HL-60 (cell line): ENCODE measurements around the gene CTCF.

Source experiments
- DNase-seq, 2 experiments: peaks; one replicate each; pipeline ENCODE4 v3.0.0-alpha.2; 2010 to 2020; ENCODE audit warnings: low read depth in 1 of 2, low spot score in 1 of 2
- H3K27ac ChIP-seq: fragments of 250-450 bp; sonication (Bioruptor Pico); replicated peaks from 2 replicates; pipeline ENCODE4 v1.5.1; 2020; ENCODE audit warnings: mild to moderate bottlenecking, moderate library complexity
- H3K27me3 ChIP-seq: fragments of 250-450 bp; sonication (Bioruptor Pico); 2 replicates; pipeline ENCODE4 v1.5.1; 2021; ENCODE audit warnings: mild to moderate bottlenecking, moderate library complexity; ENCODE audit not compliant: insufficient read depth, poor library complexity, severe bottlenecking
- H3K4me3 ChIP-seq: replicated peaks from 2 replicates; pipeline ENCODE4 v1.5.1; 2011; ENCODE audit warnings: mild to moderate bottlenecking, control low read depth, low read length; ENCODE audit not compliant: insufficient read depth
- GABPA ChIP-seq: IDR thresholded peaks from 2 replicates; pipeline ENCODE4 v1.6.1; 2012; ENCODE audit warnings: low read depth
- POLR2AphosphoS5 ChIP-seq: IDR thresholded peaks from 2 replicates; pipeline ENCODE4 v1.6.1; 2012; ENCODE audit warnings: low read depth
- SPI1 ChIP-seq: IDR thresholded peaks from 2 replicates; pipeline ENCODE4 v1.6.1; 2012; ENCODE audit warnings: low read depth, mild to moderate bottlenecking, borderline replicate concordance
- TF ChIP-seq, protein P1 (sequence below): IDR thresholded peaks from 2 replicates; pipeline ENCODE4 v1.6.1; 2012; ENCODE audit warnings: low read depth; ENCODE audit not compliant: insufficient replicate concordance
- TF ChIP-seq, protein P2 (sequence below): IDR thresholded peaks from one replicate; pipeline ENCODE4 v1.5.1; 2011; ENCODE audit warnings: low read length, control low read depth, inconsistent platforms; ENCODE audit not compliant: insufficient read depth

CTCF gene

DNA sequence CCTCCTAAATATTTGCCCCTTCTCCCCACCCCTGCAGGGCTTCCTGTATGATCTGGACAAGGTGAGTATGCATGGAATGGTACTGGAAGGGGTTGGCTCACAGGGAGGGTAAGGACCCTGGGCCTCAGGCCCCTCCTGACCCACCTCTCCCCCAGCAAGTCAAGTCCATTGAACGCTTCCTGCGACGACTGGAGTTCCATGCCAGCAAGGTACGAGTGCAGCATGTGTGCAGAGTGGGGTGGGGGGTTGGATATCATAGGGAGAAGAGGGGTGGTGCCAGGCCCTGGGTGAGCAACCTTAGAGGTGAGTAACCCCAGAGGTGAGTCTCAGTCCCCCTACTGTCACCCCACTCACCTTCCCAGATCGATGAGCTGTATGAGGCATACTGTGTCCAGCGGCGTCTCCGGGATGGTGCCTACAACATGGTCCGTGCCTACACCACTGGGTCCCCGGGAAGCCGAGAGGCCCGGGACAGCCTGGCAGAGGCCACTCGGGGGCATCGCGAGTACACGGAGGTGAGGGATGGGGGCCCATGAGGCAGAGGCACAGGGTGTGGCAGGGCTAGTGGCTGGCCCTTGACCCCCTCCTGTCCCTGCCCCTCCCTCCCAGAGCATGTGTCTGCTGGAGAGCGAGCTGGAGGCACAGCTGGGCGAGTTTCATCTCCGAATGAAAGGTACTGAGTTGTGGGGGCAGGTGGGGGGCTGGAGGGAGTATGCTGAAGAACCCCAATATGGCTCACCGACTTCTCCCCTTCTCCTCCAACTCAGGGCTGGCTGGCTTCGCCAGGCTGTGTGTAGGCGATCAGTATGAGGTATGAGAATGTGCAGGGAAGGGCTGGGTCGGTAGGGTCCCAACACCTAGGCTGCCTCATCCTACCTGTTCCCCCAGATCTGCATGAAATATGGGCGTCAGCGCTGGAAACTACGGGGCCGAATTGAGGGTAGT is 22.4 kb upstream of the CTCF start:
- no peak for DNase-seq
- no peaks in the 10 kb centered on the region for H3K27me3 ChIP-seq
- no peak overlapping the region for H3K27ac ChIP-seq
- TF ChIP-seq, protein P1, sequence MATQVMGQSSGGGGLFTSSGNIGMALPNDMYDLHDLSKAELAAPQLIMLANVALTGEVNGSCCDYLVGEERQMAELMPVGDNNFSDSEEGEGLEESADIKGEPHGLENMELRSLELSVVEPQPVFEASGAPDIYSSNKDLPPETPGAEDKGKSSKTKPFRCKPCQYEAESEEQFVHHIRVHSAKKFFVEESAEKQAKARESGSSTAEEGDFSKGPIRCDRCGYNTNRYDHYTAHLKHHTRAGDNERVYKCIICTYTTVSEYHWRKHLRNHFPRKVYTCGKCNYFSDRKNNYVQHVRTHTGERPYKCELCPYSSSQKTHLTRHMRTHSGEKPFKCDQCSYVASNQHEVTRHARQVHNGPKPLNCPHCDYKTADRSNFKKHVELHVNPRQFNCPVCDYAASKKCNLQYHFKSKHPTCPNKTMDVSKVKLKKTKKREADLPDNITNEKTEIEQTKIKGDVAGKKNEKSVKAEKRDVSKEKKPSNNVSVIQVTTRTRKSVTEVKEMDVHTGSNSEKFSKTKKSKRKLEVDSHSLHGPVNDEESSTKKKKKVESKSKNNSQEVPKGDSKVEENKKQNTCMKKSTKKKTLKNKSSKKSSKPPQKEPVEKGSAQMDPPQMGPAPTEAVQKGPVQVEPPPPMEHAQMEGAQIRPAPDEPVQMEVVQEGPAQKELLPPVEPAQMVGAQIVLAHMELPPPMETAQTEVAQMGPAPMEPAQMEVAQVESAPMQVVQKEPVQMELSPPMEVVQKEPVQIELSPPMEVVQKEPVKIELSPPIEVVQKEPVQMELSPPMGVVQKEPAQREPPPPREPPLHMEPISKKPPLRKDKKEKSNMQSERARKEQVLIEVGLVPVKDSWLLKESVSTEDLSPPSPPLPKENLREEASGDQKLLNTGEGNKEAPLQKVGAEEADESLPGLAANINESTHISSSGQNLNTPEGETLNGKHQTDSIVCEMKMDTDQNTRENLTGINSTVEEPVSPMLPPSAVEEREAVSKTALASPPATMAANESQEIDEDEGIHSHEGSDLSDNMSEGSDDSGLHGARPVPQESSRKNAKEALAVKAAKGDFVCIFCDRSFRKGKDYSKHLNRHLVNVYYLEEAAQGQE, result no peak
- TF ChIP-seq POLR2AphosphoS5 (no peak), SPI1 (no peak), GABPA (no peak)
- TF ChIP-seq, protein P2, sequence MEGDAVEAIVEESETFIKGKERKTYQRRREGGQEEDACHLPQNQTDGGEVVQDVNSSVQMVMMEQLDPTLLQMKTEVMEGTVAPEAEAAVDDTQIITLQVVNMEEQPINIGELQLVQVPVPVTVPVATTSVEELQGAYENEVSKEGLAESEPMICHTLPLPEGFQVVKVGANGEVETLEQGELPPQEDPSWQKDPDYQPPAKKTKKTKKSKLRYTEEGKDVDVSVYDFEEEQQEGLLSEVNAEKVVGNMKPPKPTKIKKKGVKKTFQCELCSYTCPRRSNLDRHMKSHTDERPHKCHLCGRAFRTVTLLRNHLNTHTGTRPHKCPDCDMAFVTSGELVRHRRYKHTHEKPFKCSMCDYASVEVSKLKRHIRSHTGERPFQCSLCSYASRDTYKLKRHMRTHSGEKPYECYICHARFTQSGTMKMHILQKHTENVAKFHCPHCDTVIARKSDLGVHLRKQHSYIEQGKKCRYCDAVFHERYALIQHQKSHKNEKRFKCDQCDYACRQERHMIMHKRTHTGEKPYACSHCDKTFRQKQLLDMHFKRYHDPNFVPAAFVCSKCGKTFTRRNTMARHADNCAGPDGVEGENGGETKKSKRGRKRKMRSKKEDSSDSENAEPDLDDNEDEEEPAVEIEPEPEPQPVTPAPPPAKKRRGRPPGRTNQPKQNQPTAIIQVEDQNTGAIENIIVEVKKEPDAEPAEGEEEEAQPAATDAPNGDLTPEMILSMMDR, result no peak
- H3K4me3 ChIP-seq, result no peak overlapping the region

DNA sequence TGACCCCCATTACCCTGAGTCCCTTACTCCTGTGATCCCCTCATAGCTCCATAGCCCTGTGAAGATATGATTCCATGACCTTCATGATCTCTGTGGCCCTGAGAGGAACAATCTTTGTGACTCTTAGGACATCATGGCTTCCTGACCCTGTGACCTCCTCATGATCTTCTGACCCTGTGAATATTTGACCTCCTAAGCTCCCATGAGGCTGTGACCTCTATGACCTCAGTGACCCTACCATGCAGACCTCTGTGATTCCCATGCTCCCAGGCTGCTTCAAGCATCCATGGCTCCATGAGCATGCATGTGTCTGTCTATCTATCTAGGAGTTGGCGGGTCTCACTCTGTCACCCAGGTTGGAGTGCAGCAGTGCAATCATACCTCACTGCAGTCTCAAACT is 21.6 kb upstream of the CTCF start:
- DNase-seq, result no peak
- Histone ChIP-seq H3K27me3 (no peaks in the 10 kb centered on the region), H3K4me3 (no peak overlapping the region), H3K27ac (no peak overlapping the region)
- TF ChIP-seq SPI1, result no peak
- TF ChIP-seq GABPA, result no peak
- TF ChIP-seq, protein P1, result no peak
- no peak for TF ChIP-seq POLR2AphosphoS5
- TF ChIP-seq, protein P2, result no peak

DNA sequence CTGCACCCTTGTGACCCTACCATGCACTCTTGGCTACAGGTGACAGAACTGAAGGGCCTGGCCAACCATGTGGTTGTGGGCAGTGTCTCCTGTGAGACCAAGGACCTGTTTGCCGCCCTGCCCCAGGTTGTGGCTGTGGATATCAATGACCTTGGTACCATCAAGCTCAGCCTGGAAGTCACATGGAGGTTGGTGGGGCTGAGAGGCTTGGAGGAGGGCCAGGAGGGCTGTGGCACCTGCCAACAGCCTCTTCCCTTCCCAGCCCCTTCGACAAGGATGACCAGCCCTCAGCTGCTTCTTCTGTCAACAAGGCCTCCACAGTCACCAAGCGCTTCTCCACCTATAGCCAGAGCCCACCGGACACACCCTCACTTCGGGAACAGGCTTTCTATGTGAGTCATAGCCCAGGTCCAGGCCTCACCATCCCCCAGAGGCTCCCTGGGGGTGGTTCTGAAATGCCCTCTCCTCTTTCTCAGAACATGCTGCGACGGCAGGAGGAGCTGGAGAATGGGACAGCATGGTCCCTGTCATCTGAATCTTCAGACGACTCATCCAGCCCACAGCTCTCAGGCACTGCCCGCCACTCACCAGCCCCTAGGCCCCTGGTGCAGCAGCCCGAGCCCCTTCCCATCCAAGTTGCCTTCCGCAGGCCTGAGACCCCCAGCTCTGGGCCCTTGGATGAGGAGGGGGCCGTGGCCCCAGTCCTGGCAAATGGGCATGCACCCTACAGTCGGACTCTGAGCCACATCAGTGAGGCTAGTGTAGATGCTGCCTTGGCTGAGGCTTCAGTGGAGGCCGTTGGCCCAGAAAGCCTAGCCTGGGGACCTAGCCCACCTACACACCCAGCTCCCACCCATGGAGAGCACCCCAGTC is 20.7 kb upstream of the CTCF start:
- Histone ChIP-seq H3K27me3 (no peaks in the 10 kb centered on the region), H3K4me3 (no peak overlapping the region), H3K27ac (no peak overlapping the region)
- TF ChIP-seq SPI1, result no peak
- no peak for TF ChIP-seq GABPA
- no peak for DNase-seq

DNA sequence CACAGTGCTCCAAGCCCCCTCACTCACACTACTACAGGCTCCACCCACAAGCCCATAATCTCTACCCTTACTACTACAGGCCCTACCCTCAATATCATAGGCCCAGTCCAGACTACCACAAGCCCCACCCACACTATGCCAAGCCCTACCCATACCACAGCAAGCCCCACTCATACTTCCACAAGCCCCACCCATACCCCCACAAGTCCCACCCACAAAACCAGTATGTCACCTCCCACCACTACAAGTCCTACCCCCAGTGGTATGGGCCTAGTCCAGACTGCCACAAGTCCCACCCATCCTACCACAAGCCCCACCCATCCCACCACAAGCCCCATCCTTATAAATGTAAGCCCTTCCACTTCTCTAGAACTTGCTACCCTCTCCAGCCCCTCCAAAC is 19.9 kb upstream of the CTCF start:
- no peak overlapping the region for H3K4me3 ChIP-seq
- DNase-seq, result peak in 1 of 2 experiments; percentile 67
- no peaks in the 10 kb centered on the region for H3K27me3 ChIP-seq
- no peak overlapping the region for H3K27ac ChIP-seq
- TF ChIP-seq, protein P1, result no peak
- TF ChIP-seq GABPA, result no peak
- TF ChIP-seq, protein P2, result no peak
- no peak for TF ChIP-seq POLR2AphosphoS5
- TF ChIP-seq SPI1, result no peak
